Stomach (tissue), 4 donors: ENCODE measurements around the gene UNC119B.

Experiments
- POLR2A ChIP-seq, 4 donors: fragments of 450-650 bp; IDR thresholded peaks; one replicate each; pipeline ENCODE4 v1.6.1; 2016; ENCODE audit warnings: antibody characterized with exemption in 4 of 4, control low read depth in 2 of 4, mild to moderate bottlenecking in 1 of 4, moderate library complexity in 1 of 4
- TF ChIP-seq, protein P1 (sequence below), 7 experiments: fragments of 450-650 bp in 4 of 7; fragments of 200-600 bp in 3 of 7; sonication (generic) in 3 of 7; IDR thresholded peaks; one replicate each; pipeline ENCODE4 v1.5.1; 2016 to 2019; ENCODE audit warnings: antibody characterized with exemption in 7 of 7, control low read depth in 2 of 7, mild to moderate bottlenecking in 1 of 7

- TF ChIP-seq POLR2A (IDR thresholded peaks at IDR 0.05), result no peak
- TF ChIP-seq, protein P1, sequence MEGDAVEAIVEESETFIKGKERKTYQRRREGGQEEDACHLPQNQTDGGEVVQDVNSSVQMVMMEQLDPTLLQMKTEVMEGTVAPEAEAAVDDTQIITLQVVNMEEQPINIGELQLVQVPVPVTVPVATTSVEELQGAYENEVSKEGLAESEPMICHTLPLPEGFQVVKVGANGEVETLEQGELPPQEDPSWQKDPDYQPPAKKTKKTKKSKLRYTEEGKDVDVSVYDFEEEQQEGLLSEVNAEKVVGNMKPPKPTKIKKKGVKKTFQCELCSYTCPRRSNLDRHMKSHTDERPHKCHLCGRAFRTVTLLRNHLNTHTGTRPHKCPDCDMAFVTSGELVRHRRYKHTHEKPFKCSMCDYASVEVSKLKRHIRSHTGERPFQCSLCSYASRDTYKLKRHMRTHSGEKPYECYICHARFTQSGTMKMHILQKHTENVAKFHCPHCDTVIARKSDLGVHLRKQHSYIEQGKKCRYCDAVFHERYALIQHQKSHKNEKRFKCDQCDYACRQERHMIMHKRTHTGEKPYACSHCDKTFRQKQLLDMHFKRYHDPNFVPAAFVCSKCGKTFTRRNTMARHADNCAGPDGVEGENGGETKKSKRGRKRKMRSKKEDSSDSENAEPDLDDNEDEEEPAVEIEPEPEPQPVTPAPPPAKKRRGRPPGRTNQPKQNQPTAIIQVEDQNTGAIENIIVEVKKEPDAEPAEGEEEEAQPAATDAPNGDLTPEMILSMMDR (IDR thresholded peaks at IDR 0.05), result no peak
Measured at GRCh38 chr12:120700886-120701285, 9.4 kb upstream of the UNC119B start.
